NB4 (cell line): ENCODE data around the gene CD99.

Experiments
- DNase-seq: peaks from one replicate; pipeline ENCODE4 v3.0.0; 2010; ENCODE audit warnings: low read depth
- H3K4me3 ChIP-seq: one replicate; pipeline ENCODE4 v1.5.1; 2011; ENCODE audit warnings: mild to moderate bottlenecking, low read depth, low read length, moderate library complexity
- CTCF ChIP-seq: IDR thresholded peaks from one replicate; pipeline ENCODE4 v1.5.1; 2012; ENCODE audit warnings: low read depth, low read length
- MAX ChIP-seq: IDR thresholded peaks from 2 replicates; pipeline ENCODE4 v1.6.1; 2011; ENCODE audit warnings: low read depth, low read length
- MYC ChIP-seq: IDR thresholded peaks from 2 replicates; pipeline ENCODE4 v1.6.1; 2011; ENCODE audit warnings: low read depth, low read length
- POLR2A ChIP-seq: IDR thresholded peaks from 2 replicates; pipeline ENCODE4 v1.6.1; 2011; ENCODE audit warnings: mild to moderate bottlenecking; ENCODE audit not compliant: insufficient read length; ENCODE audit errors: extremely low read depth

The CD99 gene

GRCh38 chrX:2689773-2690666, 1.1 kb upstream of the CD99 start:
- no peak for TF ChIP-seq MAX
- TF ChIP-seq CTCF: no peak
- no peak for TF ChIP-seq MYC
- no peak for TF ChIP-seq POLR2A
- no peak for DNase-seq
- H3K4me3 ChIP-seq: no peak overlapping the region

GRCh38 chrX:2691543-2692220, 587 bp downstream of the CD99 start:
- TF ChIP-seq MAX (0 out of 2 replicates have a peak, but pooled peaks have one; percentile 26), CTCF (no peak)
- peak; percentile 45 for DNase-seq
- H3K4me3 ChIP-seq: peak overlapping the region; percentile 74

GRCh38 chrX:2692221-2693112, 1.4 kb downstream of the CD99 start:
- peak; percentile 58 for DNase-seq
- no peak for TF ChIP-seq POLR2A
- no peak for TF ChIP-seq CTCF
- TF ChIP-seq MYC: no peak
- no peak for TF ChIP-seq MAX
- peak overlapping the region; percentile 74 for H3K4me3 ChIP-seq

- H3K4me3 ChIP-seq: peak overlapping the region; percentile 74
- TF ChIP-seq MYC (no peak), MAX (no peak), POLR2A (no peak), CTCF (no peak)
- DNase-seq: no peak
Measured at GRCh38 chrX:2693113-2694002, 2.3 kb downstream of the CD99 start.

GRCh38 chrX:2694914-2695267, 3.8 kb downstream of the CD99 start:
- DNase-seq: no peak
- H3K4me3 ChIP-seq: no peak overlapping the region
- TF ChIP-seq MAX (no peak), MYC (no peak), CTCF (no peak), POLR2A (no peak)
